Cardiac muscle cell (in vitro differentiated cells and primary cell): ENCODE data around the gene RAET1E. TPM values are rescaled to one million over a fixed set of nuclear protein-coding genes. Genes with fewer than 3 reads are reported as not detected.
"Not testable (repeated sequence)": the region's sequence is repeated elsewhere in the genome, so short reads cannot be mapped to it uniquely, and the experiment has no call there.

Experiments used
- DNase-seq, 2 donors: peaks; one replicate each; pipeline versions ENCODE4 v3.0.0 to v3.0.0-alpha.2; 2010 to 2017; ENCODE audit warnings: low read depth in 1 of 2, low spot score in 1 of 2
- H3K27ac ChIP-seq: fragments of 200-600 bp; sonication (generic); 2 replicates; pipeline ENCODE4 v1.5.1; 2016
- H3K27me3 ChIP-seq: fragments of 200-600 bp; sonication (generic); 2 replicates; pipeline ENCODE4 v1.6.0; 2016; ENCODE audit warnings: control low read depth
- H3K36me3 ChIP-seq: fragments of 200-600 bp; sonication (generic); 2 replicates; pipeline ENCODE4 v1.5.1; 2016; ENCODE audit warnings: control low read depth
- H3K4me1 ChIP-seq: fragments of 200-600 bp; sonication (generic); 2 replicates; pipeline ENCODE4 v1.8.1; 2017; ENCODE audit warnings: low read depth, mild to moderate bottlenecking, mixed run types
- H3K4me3 ChIP-seq: fragments of 200-600 bp; sonication (generic); 2 replicates; pipeline ENCODE4 v1.5.1; 2016; ENCODE audit warnings: mild to moderate bottlenecking
- H3K9me3 ChIP-seq: fragments of 200-600 bp; sonication (generic); 2 replicates; pipeline ENCODE4 v1.5.1; 2017; ENCODE audit warnings: low read depth, mild to moderate bottlenecking, control low read depth
- polyA plus RNA-seq: library from polyadenylated mRNA; unstranded; fragments of >200 nt; fragmentation: Nextera tagmentation; extraction: Ambion mirVana; gene quantifications from 2 replicates; pipeline ENCODE4 v1.2.1, GENCODE V29; 2016
- total RNA-seq: library from RNA; depleted of rRNA; stranded (reverse); fragments of >200 nt; gene quantifications from 2 replicates; pipeline ENCODE4 v1.2.3, GENCODE V29; 2016
- TF ChIP-seq, protein P1 (sequence below): IDR thresholded peaks from 2 replicates; pipeline ENCODE4 v1.5.1; 2012; ENCODE audit warnings: low read depth, mild to moderate bottlenecking, low read length

The RAET1E gene
- total and polyA plus RNA-seq, 2 experiments from 2014 or later = not detected

DNA sequence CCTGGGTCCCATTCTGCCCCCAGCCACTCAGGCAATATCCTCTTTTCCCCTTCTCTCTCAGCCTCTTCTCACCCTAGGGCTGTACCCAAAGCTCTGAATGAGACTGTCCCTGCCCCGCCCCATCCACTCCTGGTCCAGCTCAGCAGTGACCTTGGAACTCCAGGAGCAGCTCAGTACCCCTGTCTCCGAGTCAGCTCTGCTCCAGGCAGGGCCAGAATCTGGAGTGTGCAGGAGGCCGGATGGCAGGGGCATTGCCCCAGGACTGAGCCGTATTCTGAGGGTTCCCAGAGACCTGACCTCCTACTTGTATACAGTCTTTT, 27.0 kb upstream of the RAET1E start:
- Histone ChIP-seq H3K27ac (no peak overlapping the region), H3K4me3 (no peak overlapping the region), H3K4me1 (no peaks in the 10 kb centered on the region), H3K27me3 (peaks cover 90% of the 10 kb centered on the region), H3K9me3 (no peaks in the 10 kb centered on the region), H3K36me3 (no peaks in the 10 kb centered on the region)
- TF ChIP-seq, protein P1, sequence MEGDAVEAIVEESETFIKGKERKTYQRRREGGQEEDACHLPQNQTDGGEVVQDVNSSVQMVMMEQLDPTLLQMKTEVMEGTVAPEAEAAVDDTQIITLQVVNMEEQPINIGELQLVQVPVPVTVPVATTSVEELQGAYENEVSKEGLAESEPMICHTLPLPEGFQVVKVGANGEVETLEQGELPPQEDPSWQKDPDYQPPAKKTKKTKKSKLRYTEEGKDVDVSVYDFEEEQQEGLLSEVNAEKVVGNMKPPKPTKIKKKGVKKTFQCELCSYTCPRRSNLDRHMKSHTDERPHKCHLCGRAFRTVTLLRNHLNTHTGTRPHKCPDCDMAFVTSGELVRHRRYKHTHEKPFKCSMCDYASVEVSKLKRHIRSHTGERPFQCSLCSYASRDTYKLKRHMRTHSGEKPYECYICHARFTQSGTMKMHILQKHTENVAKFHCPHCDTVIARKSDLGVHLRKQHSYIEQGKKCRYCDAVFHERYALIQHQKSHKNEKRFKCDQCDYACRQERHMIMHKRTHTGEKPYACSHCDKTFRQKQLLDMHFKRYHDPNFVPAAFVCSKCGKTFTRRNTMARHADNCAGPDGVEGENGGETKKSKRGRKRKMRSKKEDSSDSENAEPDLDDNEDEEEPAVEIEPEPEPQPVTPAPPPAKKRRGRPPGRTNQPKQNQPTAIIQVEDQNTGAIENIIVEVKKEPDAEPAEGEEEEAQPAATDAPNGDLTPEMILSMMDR = no peak
- no peak for DNase-seq

GRCh38 chr6:149924206-149924932, 26.5 kb upstream of the RAET1E start:
- Histone ChIP-seq H3K4me1 (no peaks in the 10 kb centered on the region), H3K4me3 (no peak overlapping the region), H3K27ac (no peak overlapping the region), H3K9me3 (no peaks in the 10 kb centered on the region), H3K36me3 (no peaks in the 10 kb centered on the region), H3K27me3 (peaks cover 90% of the 10 kb centered on the region)
- TF ChIP-seq, protein P1 = no peak
- no peak for DNase-seq

DNA sequence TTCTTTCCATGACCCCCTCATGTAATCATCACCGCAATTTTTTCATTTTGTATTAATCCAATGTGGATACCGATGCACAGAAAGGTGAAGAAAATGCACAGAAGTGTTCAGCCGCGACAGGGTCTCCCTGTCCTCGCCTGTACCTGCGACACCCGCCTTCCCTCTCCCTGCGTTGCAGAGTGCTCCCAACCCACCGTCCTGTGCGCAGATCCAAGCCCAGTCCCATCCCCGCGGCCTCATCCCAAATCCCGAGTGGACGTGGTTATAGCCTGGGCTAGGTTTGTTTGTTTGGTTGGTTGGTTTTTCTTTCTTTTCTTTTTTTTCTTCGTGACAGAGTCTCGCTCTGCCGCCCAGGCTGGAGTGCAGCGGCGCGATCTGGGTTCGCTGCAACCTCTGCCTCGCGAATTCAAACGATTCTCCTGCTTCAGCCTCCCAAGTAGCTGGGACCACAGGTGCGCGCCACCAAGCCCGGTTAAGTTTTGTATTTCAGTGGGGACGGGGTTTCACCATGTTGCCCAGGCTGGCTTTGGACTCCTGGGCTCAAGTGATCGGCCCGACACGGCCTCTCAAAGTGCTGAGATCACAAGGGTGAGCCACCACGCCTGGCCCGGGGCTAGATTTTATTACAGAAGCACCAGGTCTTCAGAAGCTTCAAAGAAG, 25.5 kb upstream of the RAET1E start:
- Histone ChIP-seq H3K4me3 (peak overlapping the region; percentile 28), H3K36me3 (no peaks in the 10 kb centered on the region), H3K27me3 (peaks cover 90% of the 10 kb centered on the region), H3K27ac (no peak overlapping the region), H3K9me3 (no peaks in the 10 kb centered on the region), H3K4me1 (no peaks in the 10 kb centered on the region)
- TF ChIP-seq, protein P1 = no peak
- no peak for DNase-seq

- Histone ChIP-seq H3K4me1 (no peaks in the 10 kb centered on the region), H3K4me3 (peak within 1 kb of the TSS; percentile 28), H3K9me3 (no peaks in the 10 kb centered on the region), H3K36me3 (no peaks in the 10 kb centered on the region), H3K27ac (no peak within 1 kb of the TSS), H3K27me3 (peaks cover 93% of the 10 kb centered on the region)
- peak; percentile 87 to 97 for DNase-seq
- TF ChIP-seq, protein P1 = no peak
Observed at GRCh38 chr6:149922642-149923326, 24.9 kb upstream of the RAET1E start, which contains the start of gene RAET1G. Gene RAET1G (minus strand): TSS chr6:149923121. CDS start chr6:149923010, 111 bp downstream.

GRCh38 chr6:149922091-149922490, 24.2 kb upstream of the RAET1E start:
- H3K9me3 ChIP-seq, H3K4me3 ChIP-seq, DNase-seq, H3K36me3 ChIP-seq, H3K4me1 ChIP-seq, H3K27ac ChIP-seq: not testable (repeated sequence)
- peaks cover 94% of the 10 kb centered on the region for H3K27me3 ChIP-seq

DNA sequence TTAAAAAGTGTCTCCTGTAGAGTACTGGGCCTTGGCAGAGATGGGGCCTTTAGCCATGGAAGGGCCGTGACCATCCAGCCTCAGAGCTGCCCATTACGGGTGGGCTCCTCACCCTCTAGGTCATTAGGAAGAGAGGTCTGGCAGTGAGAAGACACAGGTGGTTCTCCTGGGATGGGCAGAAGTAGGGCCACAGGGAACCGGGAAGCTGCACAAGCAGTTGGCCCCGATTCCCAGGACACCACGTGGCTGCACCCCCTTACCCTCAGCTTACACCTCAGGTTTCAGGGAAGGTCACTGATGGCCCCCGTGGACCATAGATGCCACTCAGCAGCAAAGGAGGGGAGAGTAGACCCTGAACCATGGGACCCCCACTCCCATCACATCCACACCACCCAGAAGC, 23.4 kb upstream of the RAET1E start:
- Histone ChIP-seq H3K4me1 (no peaks in the 10 kb centered on the region), H3K27ac (no peak overlapping the region), H3K4me3 (no peak overlapping the region), H3K9me3 (no peaks in the 10 kb centered on the region), H3K27me3 (peaks cover 95% of the 10 kb centered on the region), H3K36me3 (no peaks in the 10 kb centered on the region)
- no peak for DNase-seq
- TF ChIP-seq, protein P1 = no peak
